ENCODE data around the gene DNM2. TPM values are rescaled to one million over a fixed set of nuclear protein-coding genes. Genes with fewer than 3 reads are reported as not detected.
A peak's percentile ranks its signal among the peaks of the same experiment; 100 is the strongest.

DNM2 gene
- total RNA-seq, 1 donor from 2014 or later: 129 TPM

DNA sequence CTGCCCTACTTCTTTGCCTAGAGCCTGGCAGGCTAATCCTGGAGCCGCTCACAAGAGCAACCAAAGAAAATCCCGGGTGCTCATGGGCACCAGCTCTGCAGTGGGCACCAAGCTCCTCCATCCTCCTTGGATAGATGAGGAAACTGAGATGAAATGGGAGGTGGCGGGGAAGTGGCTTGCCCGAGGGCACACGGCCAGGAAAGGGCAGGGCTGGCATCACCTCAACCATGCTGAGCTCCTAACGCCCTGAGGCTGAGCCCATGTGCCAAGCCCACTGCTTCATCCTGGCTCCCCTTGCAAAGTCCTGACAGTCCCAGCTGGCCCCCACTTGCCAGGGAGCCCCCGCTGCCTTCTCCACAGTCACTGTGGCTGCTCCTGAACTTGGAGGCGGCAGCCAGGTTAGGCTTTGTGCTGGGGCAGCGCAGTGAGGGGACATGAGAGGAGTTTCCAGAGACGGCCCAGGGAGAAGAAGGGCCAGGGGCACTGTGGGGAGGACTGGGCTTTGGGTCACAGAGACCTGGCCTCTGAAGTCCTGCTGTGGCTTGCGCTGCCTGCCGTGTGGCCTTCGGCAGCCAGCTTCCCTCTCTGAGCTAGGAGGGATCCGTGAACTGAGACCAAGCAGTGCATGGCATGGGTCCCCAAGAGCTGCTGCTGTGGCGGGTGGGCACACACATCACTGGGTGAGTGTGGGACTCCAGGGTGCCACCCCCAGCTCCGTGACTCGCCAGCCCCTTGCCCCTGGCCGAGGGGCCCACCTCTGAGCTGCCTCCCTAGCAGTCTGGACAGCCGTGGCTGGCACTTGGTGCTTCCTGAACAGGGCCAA lies 100.6 kb downstream of the DNM2 start:
- no peaks in the 10 kb centered on the region for H3K9me3 Mint-ChIP-seq (ENCODE audit: unreplicated experiment)
- H3K4me2 ChIP-seq (ENCODE audit: low read length): peak overlapping the region; percentile 79
- H4K20me1 ChIP-seq (ENCODE audit: insufficient read depth, low read length): no peaks in the 10 kb centered on the region
- DNase-seq (ENCODE audit: low read depth) (no peak), FAIRE-seq (no peak)
- peaks cover 26% of the 10 kb centered on the region for H3K4me1 ChIP-seq (ENCODE audit: insufficient read depth, low read length)
- peaks cover 9% of the 10 kb centered on the region for H3K4me1 Mint-ChIP-seq (ENCODE audit: low read depth, unreplicated experiment)
- H3K4me3 Mint-ChIP-seq (ENCODE audit: unreplicated experiment): no peak overlapping the region
- H3K9me3 ChIP-seq (ENCODE audit: insufficient read depth, low read depth, low read length): no peaks in the 10 kb centered on the region
- H3K79me2 ChIP-seq (ENCODE audit: insufficient read depth, low read length): peaks cover 30% of the 10 kb centered on the region
- H3K36me3 Mint-ChIP-seq (ENCODE audit: low read depth, unreplicated experiment): peaks cover 24% of the 10 kb centered on the region
- no peak overlapping the region for H3K4me3 ChIP-seq (ENCODE audit: insufficient read depth, low read depth, low read length)
- no peaks in the 10 kb centered on the region for H3K27me3 ChIP-seq (ENCODE audit: insufficient read depth, low read length)
- TF ChIP-seq EZH2 (IDR thresholded peaks at IDR 0.05; ENCODE audit: insufficient read depth, low read length): no peak
- TF ChIP-seq, protein P1, sequence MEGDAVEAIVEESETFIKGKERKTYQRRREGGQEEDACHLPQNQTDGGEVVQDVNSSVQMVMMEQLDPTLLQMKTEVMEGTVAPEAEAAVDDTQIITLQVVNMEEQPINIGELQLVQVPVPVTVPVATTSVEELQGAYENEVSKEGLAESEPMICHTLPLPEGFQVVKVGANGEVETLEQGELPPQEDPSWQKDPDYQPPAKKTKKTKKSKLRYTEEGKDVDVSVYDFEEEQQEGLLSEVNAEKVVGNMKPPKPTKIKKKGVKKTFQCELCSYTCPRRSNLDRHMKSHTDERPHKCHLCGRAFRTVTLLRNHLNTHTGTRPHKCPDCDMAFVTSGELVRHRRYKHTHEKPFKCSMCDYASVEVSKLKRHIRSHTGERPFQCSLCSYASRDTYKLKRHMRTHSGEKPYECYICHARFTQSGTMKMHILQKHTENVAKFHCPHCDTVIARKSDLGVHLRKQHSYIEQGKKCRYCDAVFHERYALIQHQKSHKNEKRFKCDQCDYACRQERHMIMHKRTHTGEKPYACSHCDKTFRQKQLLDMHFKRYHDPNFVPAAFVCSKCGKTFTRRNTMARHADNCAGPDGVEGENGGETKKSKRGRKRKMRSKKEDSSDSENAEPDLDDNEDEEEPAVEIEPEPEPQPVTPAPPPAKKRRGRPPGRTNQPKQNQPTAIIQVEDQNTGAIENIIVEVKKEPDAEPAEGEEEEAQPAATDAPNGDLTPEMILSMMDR (IDR thresholded peaks at IDR 0.05; ENCODE audit: insufficient read depth, low read depth, low read length): no peak
- peak overlapping the region; percentile 76 for H3K27ac ChIP-seq (ENCODE audit: low read depth, low read length)
- no peak overlapping the region for H2AFZ ChIP-seq (ENCODE audit: low read depth, low read length)
- H3K9ac ChIP-seq (ENCODE audit: low read length): peak overlapping the region; percentile 39
- no peaks in the 10 kb centered on the region for H3K27me3 Mint-ChIP-seq (ENCODE audit: low read depth, unreplicated experiment)
- no peak overlapping the region for H3K27ac Mint-ChIP-seq (ENCODE audit: unreplicated experiment)
- H3K36me3 ChIP-seq (ENCODE audit: insufficient read depth, low read length): peaks cover 13% of the 10 kb centered on the region

DNA sequence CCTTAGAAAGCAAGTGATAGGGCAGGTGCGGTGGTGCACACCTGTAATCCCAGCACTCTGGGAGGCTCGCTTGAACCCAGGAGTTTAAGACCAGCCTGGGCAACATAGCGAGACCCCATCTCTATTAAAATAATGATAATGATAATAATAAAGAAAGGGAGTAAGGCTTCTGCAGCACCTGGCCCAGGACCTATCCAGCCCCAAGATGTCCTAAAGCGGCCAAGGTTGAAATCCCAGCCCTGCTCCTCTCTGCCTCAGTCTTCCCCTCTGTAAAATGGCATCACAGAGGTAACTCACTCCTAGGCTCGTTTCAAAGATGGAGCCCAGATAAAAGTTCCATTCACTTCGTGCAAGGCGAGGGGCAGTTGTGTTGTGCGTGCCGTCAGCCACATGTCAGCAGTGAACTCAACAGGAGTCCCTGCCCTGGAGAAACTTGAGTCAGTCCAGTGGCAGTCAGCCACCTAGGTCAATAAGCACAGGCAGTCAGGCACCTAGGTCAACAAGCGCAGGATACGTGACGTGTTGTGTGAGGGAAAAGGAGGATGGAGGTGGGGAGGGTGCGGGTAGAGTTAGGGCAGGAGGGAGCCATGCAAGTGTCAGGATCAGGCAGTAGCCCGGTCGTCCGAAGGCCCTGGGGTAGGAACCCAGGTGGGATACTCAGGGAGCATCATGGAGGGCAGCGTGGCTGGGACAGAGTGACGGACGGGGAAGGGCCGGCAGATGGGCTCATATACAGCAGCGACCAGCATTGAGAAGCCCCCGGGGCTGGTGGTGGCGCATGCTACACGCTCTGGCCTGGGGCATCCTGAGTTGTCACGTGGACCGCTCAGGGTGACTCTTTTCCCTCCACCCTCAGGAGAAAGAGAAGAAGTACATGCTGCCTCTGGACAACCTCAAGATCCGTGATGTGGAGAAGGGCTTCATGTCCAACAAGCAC lies 101.5 kb downstream of the DNM2 start:
- no peak for TF ChIP-seq EZH2 (IDR thresholded peaks at IDR 0.05; ENCODE audit: insufficient read depth, low read length)
- TF ChIP-seq, protein P1 (IDR thresholded peaks at IDR 0.05; ENCODE audit: insufficient read depth, low read depth, low read length): no peak
- Mint-ChIP-seq H3K4me1 (ENCODE audit: low read depth, unreplicated experiment) (peaks cover 9% of the 10 kb centered on the region), H3K27ac (ENCODE audit: unreplicated experiment) (peak overlapping the region; percentile 41), H3K4me3 (ENCODE audit: unreplicated experiment) (no peak overlapping the region), H3K36me3 (ENCODE audit: low read depth, unreplicated experiment) (peaks cover 24% of the 10 kb centered on the region), H3K9me3 (ENCODE audit: unreplicated experiment) (no peaks in the 10 kb centered on the region), H3K27me3 (ENCODE audit: low read depth, unreplicated experiment) (no peaks in the 10 kb centered on the region)
- Histone ChIP-seq H3K4me3 (ENCODE audit: insufficient read depth, low read depth, low read length) (no peak overlapping the region), H3K27ac (ENCODE audit: low read depth, low read length) (no peak overlapping the region), H3K27me3 (ENCODE audit: insufficient read depth, low read length) (no peaks in the 10 kb centered on the region), H3K4me1 (ENCODE audit: insufficient read depth, low read length) (peaks cover 26% of the 10 kb centered on the region), H2AFZ (ENCODE audit: low read depth, low read length) (no peak overlapping the region), H3K36me3 (ENCODE audit: insufficient read depth, low read length) (peaks cover 13% of the 10 kb centered on the region), H3K9me3 (ENCODE audit: insufficient read depth, low read depth, low read length) (no peaks in the 10 kb centered on the region), H4K20me1 (ENCODE audit: insufficient read depth, low read length) (no peaks in the 10 kb centered on the region), H3K79me2 (ENCODE audit: insufficient read depth, low read length) (peaks cover 27% of the 10 kb centered on the region), H3K4me2 (ENCODE audit: low read length) (no peak overlapping the region), H3K9ac (ENCODE audit: low read length) (no peak overlapping the region)
- FAIRE-seq: no peak
- no peak for DNase-seq (ENCODE audit: low read depth)

Measured in astrocyte (in vitro differentiated cells and primary cell).